T-helper 2 cell treated with Interferon-gamma antibody and Interleukin-4, amounts not matched to agents 5 μg/mL and 100 μg/mL, for 36 hours (primary cell): ENCODE measurements around the gene PPARA.

Source experiments
- DNase-seq: peaks from one replicate; pipeline ENCODE4 v3.0.0; 2021; ENCODE audit warnings: low spot score
- H3K27ac Mint-ChIP-seq: one replicate; pipeline ENCODE4 v1.8.0; 2021; ENCODE audit warnings: mild to moderate bottlenecking, mixed read lengths
- H3K27me3 Mint-ChIP-seq: one replicate; pipeline ENCODE4 v1.8.0; 2021; ENCODE audit warnings: low read depth, mixed read lengths
- H3K36me3 Mint-ChIP-seq: one replicate; pipeline ENCODE4 v1.8.0; 2021; ENCODE audit warnings: low read depth, mixed read lengths
- H3K4me1 Mint-ChIP-seq: one replicate; pipeline ENCODE4 v1.8.0; 2021; ENCODE audit warnings: low read depth, mixed read lengths
- H3K4me3 Mint-ChIP-seq: one replicate; pipeline ENCODE4 v1.8.0; 2022; ENCODE audit warnings: mild to moderate bottlenecking, moderate library complexity, mixed read lengths
- H3K9me3 Mint-ChIP-seq: one replicate; pipeline ENCODE4 v1.8.0; 2021; ENCODE audit warnings: mixed read lengths

Gene PPARA

GRCh38 chr22:46119729-46120419 lies 30.5 kb upstream of the PPARA start:
- no peak for DNase-seq
- Mint-ChIP-seq H3K4me1 (no peaks in the 10 kb centered on the region), H3K36me3 (no peaks in the 10 kb centered on the region), H3K4me3 (no peak overlapping the region), H3K27ac (no peak overlapping the region), H3K9me3 (no peaks in the 10 kb centered on the region), H3K27me3 (no peaks in the 10 kb centered on the region)

DNA sequence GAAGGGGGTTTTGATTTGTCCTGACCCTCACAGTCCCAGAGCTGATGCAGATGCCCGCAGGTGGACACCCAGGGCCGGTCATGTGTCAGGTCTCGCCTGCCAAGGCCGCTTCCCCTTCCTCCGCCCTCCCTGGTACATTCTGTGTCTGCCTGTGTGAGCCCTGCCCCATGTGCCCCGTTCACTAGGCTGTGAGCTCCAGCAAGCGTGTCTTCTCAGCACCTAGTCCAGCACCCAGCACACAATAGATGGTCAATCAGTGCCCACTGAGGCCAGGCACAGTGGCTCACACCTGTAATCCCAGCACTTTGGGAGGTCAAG lies 29.9 kb upstream of the PPARA start:
- no peak overlapping the region for H3K27ac Mint-ChIP-seq
- no peaks in the 10 kb centered on the region for H3K9me3 Mint-ChIP-seq
- no peak overlapping the region for H3K4me3 Mint-ChIP-seq
- no peaks in the 10 kb centered on the region for H3K4me1 Mint-ChIP-seq
- no peaks in the 10 kb centered on the region for H3K27me3 Mint-ChIP-seq
- no peak for DNase-seq
- H3K36me3 Mint-ChIP-seq, result no peaks in the 10 kb centered on the region

DNA sequence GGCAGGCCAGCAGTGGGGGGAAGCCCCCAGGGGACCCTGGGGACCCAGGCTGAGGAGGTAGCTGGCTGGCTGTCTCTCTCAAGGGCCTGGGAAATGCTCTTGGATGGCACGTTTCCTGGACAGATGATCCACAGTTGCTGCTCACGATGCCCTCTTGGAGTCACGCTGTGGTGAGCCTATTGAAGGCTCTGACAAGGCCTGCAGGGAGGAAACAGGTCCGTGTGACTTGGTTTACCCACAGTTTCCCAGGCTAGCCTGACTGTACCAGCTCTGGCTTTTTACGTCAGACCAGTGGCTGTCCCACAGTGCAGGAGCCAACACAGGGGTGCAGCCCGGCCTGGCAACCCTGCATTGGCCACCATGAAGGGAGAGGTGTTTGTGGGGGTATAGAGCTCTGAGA lies 29.2 kb upstream of the PPARA start:
- Mint-ChIP-seq H3K27me3 (no peaks in the 10 kb centered on the region), H3K27ac (no peak overlapping the region), H3K9me3 (no peaks in the 10 kb centered on the region), H3K4me1 (no peaks in the 10 kb centered on the region), H3K4me3 (no peak overlapping the region), H3K36me3 (no peaks in the 10 kb centered on the region)
- no peak for DNase-seq

- Mint-ChIP-seq H3K27ac (no peak overlapping the region), H3K4me3 (no peak overlapping the region), H3K9me3 (no peaks in the 10 kb centered on the region), H3K27me3 (no peaks in the 10 kb centered on the region), H3K4me1 (no peaks in the 10 kb centered on the region), H3K36me3 (no peaks in the 10 kb centered on the region)
- no peak for DNase-seq
Observed at GRCh38 chr22:46121523-46122287, 28.6 kb upstream of the PPARA start.

DNA sequence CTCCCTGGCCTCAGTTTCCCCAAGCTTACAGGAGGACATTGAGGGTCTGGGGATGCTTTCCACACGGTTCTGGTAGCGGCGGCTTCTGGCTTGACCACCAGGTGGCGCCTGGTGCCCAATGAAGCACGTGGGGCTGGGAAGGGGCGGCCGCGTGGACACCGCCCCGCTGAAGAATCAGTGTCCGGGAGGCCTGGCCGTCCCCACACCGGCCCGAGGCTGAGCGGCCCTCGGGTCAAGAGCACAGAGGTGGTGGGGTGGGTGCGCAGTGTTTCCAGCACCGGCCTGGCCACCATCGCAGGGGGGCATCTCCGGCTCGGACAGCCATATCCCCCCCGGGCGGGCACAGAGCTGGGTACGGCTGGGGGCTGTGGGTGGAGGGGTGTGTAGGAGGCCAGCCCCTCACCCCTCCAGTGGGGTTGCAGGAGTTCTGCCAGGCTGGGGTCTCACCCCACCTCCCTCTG lies 27.8 kb upstream of the PPARA start:
- peak; percentile 59 for DNase-seq
- H3K4me1 Mint-ChIP-seq, result no peaks in the 10 kb centered on the region
- no peak overlapping the region for H3K27ac Mint-ChIP-seq
- H3K36me3 Mint-ChIP-seq, result no peaks in the 10 kb centered on the region
- H3K4me3 Mint-ChIP-seq, result no peak overlapping the region
- no peaks in the 10 kb centered on the region for H3K9me3 Mint-ChIP-seq
- no peaks in the 10 kb centered on the region for H3K27me3 Mint-ChIP-seq

GRCh38 chr22:46122980-46123693 lies 27.2 kb upstream of the PPARA start:
- Mint-ChIP-seq H3K9me3 (no peaks in the 10 kb centered on the region), H3K27me3 (no peaks in the 10 kb centered on the region), H3K4me3 (no peak overlapping the region), H3K36me3 (no peaks in the 10 kb centered on the region), H3K4me1 (no peaks in the 10 kb centered on the region), H3K27ac (no peak overlapping the region)
- DNase-seq, result no peak

GRCh38 chr22:46123694-46124382 lies 26.5 kb upstream of the PPARA start:
- H3K36me3 Mint-ChIP-seq, result no peaks in the 10 kb centered on the region
- no peaks in the 10 kb centered on the region for H3K4me1 Mint-ChIP-seq
- H3K27ac Mint-ChIP-seq, result no peak overlapping the region
- no peak for DNase-seq
- no peaks in the 10 kb centered on the region for H3K9me3 Mint-ChIP-seq
- H3K4me3 Mint-ChIP-seq, result no peak overlapping the region
- H3K27me3 Mint-ChIP-seq, result no peaks in the 10 kb centered on the region

GRCh38 chr22:46124383-46125144 lies 25.8 kb upstream of the PPARA start:
- no peak overlapping the region for H3K4me3 Mint-ChIP-seq
- no peak overlapping the region for H3K27ac Mint-ChIP-seq
- H3K4me1 Mint-ChIP-seq, result no peaks in the 10 kb centered on the region
- H3K9me3 Mint-ChIP-seq, result no peaks in the 10 kb centered on the region
- H3K27me3 Mint-ChIP-seq, result no peaks in the 10 kb centered on the region
- H3K36me3 Mint-ChIP-seq, result no peaks in the 10 kb centered on the region
- no peak for DNase-seq

DNA sequence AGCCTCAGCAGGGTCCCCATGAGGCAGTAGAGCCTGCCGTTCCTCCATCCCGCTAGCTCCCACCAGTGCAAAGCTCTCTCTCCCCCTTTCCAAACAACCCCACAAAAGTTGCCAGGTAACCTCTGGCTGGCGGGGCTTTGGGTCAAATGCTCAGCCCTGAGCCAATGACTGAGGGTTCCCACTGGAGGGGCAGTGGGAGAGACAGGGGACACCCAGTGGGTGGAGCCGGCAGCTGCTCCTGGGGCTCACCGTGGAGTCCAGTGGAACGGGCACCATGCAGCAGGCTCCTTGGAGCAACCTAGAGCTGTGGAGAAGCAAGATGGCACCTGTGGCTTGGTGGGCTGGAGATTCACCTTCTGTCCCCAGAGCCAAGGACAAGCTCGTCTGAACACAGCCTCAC lies 25.0 kb upstream of the PPARA start:
- no peak overlapping the region for H3K27ac Mint-ChIP-seq

DNA sequence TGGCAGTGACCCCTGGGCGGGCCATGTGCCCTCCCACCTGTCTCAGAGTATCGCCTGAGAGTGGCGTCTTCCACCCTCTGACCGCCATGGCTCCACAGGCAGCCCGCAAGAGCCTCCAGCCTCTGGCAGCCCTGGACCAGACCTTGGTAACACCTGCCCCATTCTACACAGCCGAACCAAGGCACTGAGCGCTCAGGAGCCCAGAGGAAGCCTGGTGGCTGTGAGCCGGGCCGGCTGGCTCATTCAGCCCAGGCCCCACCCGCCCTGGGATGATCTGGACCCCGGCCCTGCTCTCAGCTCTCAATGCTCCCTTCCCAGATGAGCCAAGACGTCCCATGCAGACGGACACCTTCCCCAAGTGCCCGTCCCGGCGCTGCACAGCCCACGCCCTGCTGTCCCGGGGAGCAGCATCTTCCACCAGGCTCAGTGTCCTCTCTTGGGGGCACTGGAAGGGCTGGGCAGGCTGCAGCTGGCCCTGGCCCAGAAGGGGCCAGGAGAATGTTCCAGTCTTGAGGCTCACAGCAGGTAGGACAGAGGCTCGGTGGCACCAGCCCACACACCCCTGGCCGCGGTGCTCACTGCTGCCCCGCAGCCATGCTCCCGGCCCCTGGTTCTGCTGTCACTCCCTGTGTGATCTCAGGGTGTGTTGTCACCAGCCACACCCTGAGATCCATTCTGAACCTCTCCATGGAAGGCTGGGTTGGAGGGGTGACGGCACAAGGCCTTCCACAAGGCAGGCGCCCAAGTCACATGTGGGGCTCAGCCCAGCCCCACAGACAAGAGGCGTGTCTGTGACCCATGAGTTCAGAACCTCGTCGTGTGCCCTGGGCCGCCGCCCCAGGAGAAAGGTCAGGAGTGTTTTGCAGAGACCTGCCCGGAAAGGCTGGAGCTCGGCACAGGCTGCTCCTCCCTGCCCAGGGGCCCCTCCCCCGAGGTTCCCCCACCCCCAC lies 24.2 kb upstream of the PPARA start:
- Mint-ChIP-seq H3K4me1 (no peaks in the 10 kb centered on the region), H3K36me3 (no peaks in the 10 kb centered on the region), H3K27ac (no peak overlapping the region), H3K4me3 (no peak overlapping the region), H3K27me3 (no peaks in the 10 kb centered on the region), H3K9me3 (no peaks in the 10 kb centered on the region)
- DNase-seq, result no peak

More for the DNA sequence above, 25.0 kb upstream of the PPARA start:
- Mint-ChIP-seq H3K9me3 (no peaks in the 10 kb centered on the region), H3K4me1 (no peaks in the 10 kb centered on the region), H3K4me3 (no peak overlapping the region), H3K36me3 (no peaks in the 10 kb centered on the region), H3K27me3 (no peaks in the 10 kb centered on the region)
- no peak for DNase-seq

- Mint-ChIP-seq H3K27me3 (no peaks in the 10 kb centered on the region), H3K4me3 (no peak overlapping the region), H3K9me3 (no peaks in the 10 kb centered on the region), H3K27ac (no peak overlapping the region), H3K36me3 (no peaks in the 10 kb centered on the region), H3K4me1 (no peaks in the 10 kb centered on the region)
- no peak for DNase-seq
Observed at GRCh38 chr22:46126853-46127385, 23.4 kb upstream of the PPARA start.

DNA sequence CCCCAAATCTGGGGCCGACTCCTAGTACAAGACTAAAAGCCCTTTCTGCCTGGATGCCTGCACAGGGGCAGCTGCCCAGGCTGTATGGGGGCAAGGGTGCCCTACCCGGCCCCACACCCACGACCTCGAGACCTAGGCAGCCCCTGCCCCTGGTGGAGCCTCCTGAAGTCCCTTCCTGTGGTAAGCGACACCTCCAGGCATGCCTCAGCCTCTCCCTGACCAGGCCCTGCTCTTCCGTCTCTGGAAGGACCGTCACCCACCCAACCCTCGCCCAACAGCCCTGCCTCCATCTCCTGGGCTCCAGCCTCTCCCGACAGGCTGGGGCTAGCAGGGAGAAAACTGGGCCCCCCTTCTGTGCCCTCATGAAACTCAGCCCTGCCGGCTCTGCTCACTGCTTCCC lies 22.8 kb upstream of the PPARA start:
- H3K4me3 Mint-ChIP-seq, result no peak overlapping the region
- no peaks in the 10 kb centered on the region for H3K9me3 Mint-ChIP-seq
- H3K27ac Mint-ChIP-seq, result no peak overlapping the region
- no peaks in the 10 kb centered on the region for H3K36me3 Mint-ChIP-seq
- no peaks in the 10 kb centered on the region for H3K4me1 Mint-ChIP-seq
- DNase-seq, result no peak
- no peaks in the 10 kb centered on the region for H3K27me3 Mint-ChIP-seq
